ENCODE results near the gene WDR7.

DNA sequence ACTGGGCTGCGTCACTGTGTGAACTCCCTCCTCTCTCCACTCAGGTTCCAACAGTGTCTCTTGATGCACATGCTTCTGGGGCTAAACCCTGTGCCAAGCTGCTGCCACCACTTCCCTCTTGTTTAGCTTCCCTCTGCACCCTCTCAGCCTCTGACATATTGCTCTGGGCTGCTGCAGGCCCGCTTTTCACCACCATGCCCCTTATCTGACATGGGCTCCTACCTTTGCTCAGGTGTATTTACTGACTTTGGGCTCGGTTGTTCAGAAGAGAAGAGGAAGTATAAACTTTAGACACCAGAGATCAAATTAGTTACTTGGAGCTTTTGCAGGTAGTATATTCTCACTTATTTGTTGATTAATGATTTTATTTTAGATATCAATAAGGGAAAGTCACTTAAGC, 77.6 kb downstream of the WDR7 start:
- no peak for TF ChIP-seq ZFP36 (IDR thresholded peaks at IDR 0.05; ENCODE audit: low read depth, low read length, partially characterized antibody)
- TF ChIP-seq, protein P1, sequence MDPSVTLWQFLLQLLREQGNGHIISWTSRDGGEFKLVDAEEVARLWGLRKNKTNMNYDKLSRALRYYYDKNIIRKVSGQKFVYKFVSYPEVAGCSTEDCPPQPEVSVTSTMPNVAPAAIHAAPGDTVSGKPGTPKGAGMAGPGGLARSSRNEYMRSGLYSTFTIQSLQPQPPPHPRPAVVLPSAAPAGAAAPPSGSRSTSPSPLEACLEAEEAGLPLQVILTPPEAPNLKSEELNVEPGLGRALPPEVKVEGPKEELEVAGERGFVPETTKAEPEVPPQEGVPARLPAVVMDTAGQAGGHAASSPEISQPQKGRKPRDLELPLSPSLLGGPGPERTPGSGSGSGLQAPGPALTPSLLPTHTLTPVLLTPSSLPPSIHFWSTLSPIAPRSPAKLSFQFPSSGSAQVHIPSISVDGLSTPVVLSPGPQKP (CRISPR knock-in tag; IDR thresholded peaks at IDR 0.05): no peak
- TF ChIP-seq, protein P2, sequence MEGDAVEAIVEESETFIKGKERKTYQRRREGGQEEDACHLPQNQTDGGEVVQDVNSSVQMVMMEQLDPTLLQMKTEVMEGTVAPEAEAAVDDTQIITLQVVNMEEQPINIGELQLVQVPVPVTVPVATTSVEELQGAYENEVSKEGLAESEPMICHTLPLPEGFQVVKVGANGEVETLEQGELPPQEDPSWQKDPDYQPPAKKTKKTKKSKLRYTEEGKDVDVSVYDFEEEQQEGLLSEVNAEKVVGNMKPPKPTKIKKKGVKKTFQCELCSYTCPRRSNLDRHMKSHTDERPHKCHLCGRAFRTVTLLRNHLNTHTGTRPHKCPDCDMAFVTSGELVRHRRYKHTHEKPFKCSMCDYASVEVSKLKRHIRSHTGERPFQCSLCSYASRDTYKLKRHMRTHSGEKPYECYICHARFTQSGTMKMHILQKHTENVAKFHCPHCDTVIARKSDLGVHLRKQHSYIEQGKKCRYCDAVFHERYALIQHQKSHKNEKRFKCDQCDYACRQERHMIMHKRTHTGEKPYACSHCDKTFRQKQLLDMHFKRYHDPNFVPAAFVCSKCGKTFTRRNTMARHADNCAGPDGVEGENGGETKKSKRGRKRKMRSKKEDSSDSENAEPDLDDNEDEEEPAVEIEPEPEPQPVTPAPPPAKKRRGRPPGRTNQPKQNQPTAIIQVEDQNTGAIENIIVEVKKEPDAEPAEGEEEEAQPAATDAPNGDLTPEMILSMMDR (IDR thresholded peaks at IDR 0.05 in 2 of 3, conservative IDR thresholded peaks at IDR 0.05 in 1 of 3; ENCODE audit: insufficient read depth in 2 of 3, low read depth in 1 of 3, low read length in 3 of 3): no peak
- no peak for TF ChIP-seq CBX3 (IDR thresholded peaks at IDR 0.05; ENCODE audit: borderline replicate concordance in 1 of 2, low read length in 2 of 2)
- TF ChIP-seq SMAD2 (IDR thresholded peaks at IDR 0.05; ENCODE audit: low read depth, low read length): no peak
- TF ChIP-seq, protein P3, sequence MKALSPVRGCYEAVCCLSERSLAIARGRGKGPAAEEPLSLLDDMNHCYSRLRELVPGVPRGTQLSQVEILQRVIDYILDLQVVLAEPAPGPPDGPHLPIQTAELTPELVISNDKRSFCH (CRISPR knock-in tag; IDR thresholded peaks at IDR 0.05): no peak
- TF ChIP-seq, protein P3 (tag; IDR thresholded peaks at IDR 0.05): no peak
- TF ChIP-seq SIRT6 (IDR thresholded peaks at IDR 0.05; ENCODE audit: low read depth, low read length): no peak
- TF ChIP-seq, protein P4, sequence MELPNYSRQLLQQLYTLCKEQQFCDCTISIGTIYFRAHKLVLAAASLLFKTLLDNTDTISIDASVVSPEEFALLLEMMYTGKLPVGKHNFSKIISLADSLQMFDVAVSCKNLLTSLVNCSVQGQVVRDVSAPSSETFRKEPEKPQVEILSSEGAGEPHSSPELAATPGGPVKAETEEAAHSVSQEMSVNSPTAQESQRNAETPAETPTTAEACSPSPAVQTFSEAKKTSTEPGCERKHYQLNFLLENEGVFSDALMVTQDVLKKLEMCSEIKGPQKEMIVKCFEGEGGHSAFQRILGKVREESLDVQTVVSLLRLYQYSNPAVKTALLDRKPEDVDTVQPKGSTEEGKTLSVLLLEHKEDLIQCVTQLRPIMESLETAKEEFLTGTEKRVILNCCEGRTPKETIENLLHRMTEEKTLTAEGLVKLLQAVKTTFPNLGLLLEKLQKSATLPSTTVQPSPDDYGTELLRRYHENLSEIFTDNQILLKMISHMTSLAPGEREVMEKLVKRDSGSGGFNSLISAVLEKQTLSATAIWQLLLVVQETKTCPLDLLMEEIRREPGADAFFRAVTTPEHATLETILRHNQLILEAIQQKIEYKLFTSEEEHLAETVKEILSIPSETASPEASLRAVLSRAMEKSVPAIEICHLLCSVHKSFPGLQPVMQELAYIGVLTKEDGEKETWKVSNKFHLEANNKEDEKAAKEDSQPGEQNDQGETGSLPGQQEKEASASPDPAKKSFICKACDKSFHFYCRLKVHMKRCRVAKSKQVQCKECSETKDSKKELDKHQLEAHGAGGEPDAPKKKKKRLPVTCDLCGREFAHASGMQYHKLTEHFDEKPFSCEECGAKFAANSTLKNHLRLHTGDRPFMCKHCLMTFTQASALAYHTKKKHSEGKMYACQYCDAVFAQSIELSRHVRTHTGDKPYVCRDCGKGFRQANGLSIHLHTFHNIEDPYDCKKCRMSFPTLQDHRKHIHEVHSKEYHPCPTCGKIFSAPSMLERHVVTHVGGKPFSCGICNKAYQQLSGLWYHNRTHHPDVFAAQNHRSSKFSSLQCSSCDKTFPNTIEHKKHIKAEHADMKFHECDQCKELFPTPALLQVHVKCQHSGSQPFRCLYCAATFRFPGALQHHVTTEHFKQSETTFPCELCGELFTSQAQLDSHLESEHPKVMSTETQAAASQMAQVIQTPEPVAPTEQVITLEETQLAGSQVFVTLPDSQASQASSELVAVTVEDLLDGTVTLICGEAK (IDR thresholded peaks at IDR 0.05): no peak
- TF ChIP-seq, protein P4 (CRISPR knock-in tag; IDR thresholded peaks at IDR 0.05): no peak
- TF ChIP-seq, protein P5, sequence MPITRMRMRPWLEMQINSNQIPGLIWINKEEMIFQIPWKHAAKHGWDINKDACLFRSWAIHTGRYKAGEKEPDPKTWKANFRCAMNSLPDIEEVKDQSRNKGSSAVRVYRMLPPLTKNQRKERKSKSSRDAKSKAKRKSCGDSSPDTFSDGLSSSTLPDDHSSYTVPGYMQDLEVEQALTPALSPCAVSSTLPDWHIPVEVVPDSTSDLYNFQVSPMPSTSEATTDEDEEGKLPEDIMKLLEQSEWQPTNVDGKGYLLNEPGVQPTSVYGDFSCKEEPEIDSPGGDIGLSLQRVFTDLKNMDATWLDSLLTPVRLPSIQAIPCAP (CRISPR knock-in tag; IDR thresholded peaks at IDR 0.05; ENCODE audit: borderline replicate concordance): no peak
- no peak for TF ChIP-seq JUND (IDR thresholded peaks at IDR 0.05; ENCODE audit: borderline replicate concordance, low read depth, low read length)
- TF ChIP-seq JUND (tag; IDR thresholded peaks at IDR 0.05; ENCODE audit: borderline replicate concordance, low read depth, low read length): no peak
- TF ChIP-seq NBN (IDR thresholded peaks at IDR 0.05; ENCODE audit: low read depth): no peak
- no peak for TF ChIP-seq POLR2A (conservative IDR thresholded peaks at IDR 0.05)
- TF ChIP-seq, protein P6, sequence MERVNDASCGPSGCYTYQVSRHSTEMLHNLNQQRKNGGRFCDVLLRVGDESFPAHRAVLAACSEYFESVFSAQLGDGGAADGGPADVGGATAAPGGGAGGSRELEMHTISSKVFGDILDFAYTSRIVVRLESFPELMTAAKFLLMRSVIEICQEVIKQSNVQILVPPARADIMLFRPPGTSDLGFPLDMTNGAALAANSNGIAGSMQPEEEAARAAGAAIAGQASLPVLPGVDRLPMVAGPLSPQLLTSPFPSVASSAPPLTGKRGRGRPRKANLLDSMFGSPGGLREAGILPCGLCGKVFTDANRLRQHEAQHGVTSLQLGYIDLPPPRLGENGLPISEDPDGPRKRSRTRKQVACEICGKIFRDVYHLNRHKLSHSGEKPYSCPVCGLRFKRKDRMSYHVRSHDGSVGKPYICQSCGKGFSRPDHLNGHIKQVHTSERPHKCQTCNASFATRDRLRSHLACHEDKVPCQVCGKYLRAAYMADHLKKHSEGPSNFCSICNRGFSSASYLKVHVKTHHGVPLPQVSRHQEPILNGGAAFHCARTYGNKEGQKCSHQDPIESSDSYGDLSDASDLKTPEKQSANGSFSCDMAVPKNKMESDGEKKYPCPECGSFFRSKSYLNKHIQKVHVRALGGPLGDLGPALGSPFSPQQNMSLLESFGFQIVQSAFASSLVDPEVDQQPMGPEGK (CRISPR knock-in tag; IDR thresholded peaks at IDR 0.05; ENCODE audit: borderline replicate concordance): no peak
- TF ChIP-seq NR2C1 (IDR thresholded peaks at IDR 0.05): no peak
- TF ChIP-seq NR2C1 (tag; IDR thresholded peaks at IDR 0.05): no peak

Measured in K562 (cell line).